ENCODE measurements around the gene KDM5C.
"Not testable (repeated sequence)": the region's sequence is repeated elsewhere in the genome, so short reads cannot be mapped to it uniquely, and the experiment has no call there.

KDM5C gene

GRCh38 chrX:53194308-53194707 is 30.7 kb downstream of the KDM5C start:
- H3K36me3 ChIP-seq (ENCODE audit: control insufficient read depth in 1 of 2, insufficient read depth in 2 of 2, low read length in 2 of 2): peaks cover 36 to 59% of the 10 kb centered on the region in 2 donors
- no peaks in the 10 kb centered on the region for H3K9me3 ChIP-seq (ENCODE audit: control insufficient read depth in 1 of 2, low read length in 2 of 2)
- no peak overlapping the region for H3K9ac ChIP-seq (ENCODE audit: low read depth in 1 of 2, low read length in 2 of 2)
- no peak overlapping the region for H3K4me3 ChIP-seq (ENCODE audit: low read depth in 1 of 2, low read length in 2 of 2)
- H3K27me3 ChIP-seq (ENCODE audit: control insufficient read depth in 1 of 2, insufficient read depth in 2 of 2, low read length in 2 of 2): no peaks in the 10 kb centered on the region
- no peaks in the 10 kb centered on the region for H3K4me1 ChIP-seq (ENCODE audit: control insufficient read depth in 1 of 2, insufficient read depth in 2 of 2, low read length in 2 of 2)
- no peak overlapping the region for H3K27ac ChIP-seq (ENCODE audit: low read depth, low read length)

DNA sequence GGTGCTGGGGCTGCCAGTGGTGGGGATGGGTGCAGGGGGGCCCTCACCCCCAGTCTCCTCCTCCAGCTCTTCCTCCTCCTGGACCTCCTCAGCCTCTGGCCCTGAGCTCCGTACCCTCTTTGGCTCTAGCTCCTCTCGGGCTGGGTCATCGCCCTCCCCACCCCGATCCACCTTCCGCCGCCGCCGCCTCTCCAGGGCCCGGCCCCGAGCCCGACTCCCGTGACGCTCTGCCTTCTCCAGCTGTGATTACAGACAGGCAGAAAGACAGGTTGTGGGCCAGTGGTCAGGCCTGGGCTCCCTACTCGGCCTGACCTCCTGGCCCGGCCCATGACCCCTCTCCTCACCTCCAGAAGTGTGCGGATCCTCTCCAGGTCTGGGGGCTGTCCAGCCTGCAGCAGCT is 31.9 kb downstream of the KDM5C start:
- no peak overlapping the region for H3K27ac ChIP-seq (ENCODE audit: low read depth, low read length)
- H3K27me3 ChIP-seq (ENCODE audit: control insufficient read depth in 1 of 2, insufficient read depth in 2 of 2, low read length in 2 of 2): no peaks in the 10 kb centered on the region
- H3K36me3 ChIP-seq (ENCODE audit: control insufficient read depth in 1 of 2, insufficient read depth in 2 of 2, low read length in 2 of 2): peaks cover 25 to 47% of the 10 kb centered on the region in 2 donors
- H3K9ac ChIP-seq (ENCODE audit: low read depth in 1 of 2, low read length in 2 of 2): no peak overlapping the region
- H3K4me1 ChIP-seq (ENCODE audit: control insufficient read depth in 1 of 2, insufficient read depth in 2 of 2, low read length in 2 of 2): no peaks in the 10 kb centered on the region
- no peak overlapping the region for H3K4me3 ChIP-seq (ENCODE audit: low read depth in 1 of 2, low read length in 2 of 2)
- no peaks in the 10 kb centered on the region for H3K9me3 ChIP-seq (ENCODE audit: control insufficient read depth in 1 of 2, low read length in 2 of 2)

- Histone ChIP-seq H3K4me1 (ENCODE audit: control insufficient read depth in 1 of 2, insufficient read depth in 2 of 2, low read length in 2 of 2) (no peaks in the 10 kb centered on the region), H3K36me3 (ENCODE audit: control insufficient read depth in 1 of 2, insufficient read depth in 2 of 2, low read length in 2 of 2) (peaks cover 11 to 22% of the 10 kb centered on the region in 2 donors), H3K9me3 (ENCODE audit: control insufficient read depth in 1 of 2, low read length in 2 of 2) (no peaks in the 10 kb centered on the region), H3K9ac (ENCODE audit: low read depth in 1 of 2, low read length in 2 of 2) (no peak overlapping the region), H3K27me3 (ENCODE audit: control insufficient read depth in 1 of 2, insufficient read depth in 2 of 2, low read length in 2 of 2) (no peaks in the 10 kb centered on the region), H3K27ac (ENCODE audit: low read depth, low read length) (no peak overlapping the region), H3K4me3 (ENCODE audit: low read depth in 1 of 2, low read length in 2 of 2) (no peak overlapping the region)
Measured at GRCh38 chrX:53190363-53190960, 34.5 kb downstream of the KDM5C start.

DNA sequence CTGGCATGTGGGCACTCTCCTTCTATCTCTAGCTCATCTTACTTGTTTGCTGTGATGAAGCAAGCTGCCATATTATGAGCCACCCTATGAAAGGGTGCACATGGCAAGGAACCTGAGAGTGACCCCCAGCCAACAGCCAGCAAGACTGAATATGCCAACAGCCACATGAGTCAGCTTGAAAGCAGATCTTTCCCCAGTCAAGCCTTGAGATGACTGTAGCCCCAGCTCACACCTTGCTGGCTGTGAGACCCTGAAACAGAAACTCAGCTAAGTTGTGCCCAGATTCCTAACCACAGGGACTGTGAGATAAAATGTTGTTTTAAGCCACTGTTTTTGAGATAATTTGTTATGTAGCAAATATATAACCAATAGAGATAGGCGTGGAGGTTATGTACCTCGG is 36.2 kb downstream of the KDM5C start:
- Histone ChIP-seq H3K27me3 (ENCODE audit: control insufficient read depth in 1 of 2, insufficient read depth in 2 of 2, low read length in 2 of 2) (no peaks in the 10 kb centered on the region), H3K4me3 (ENCODE audit: low read depth in 1 of 2, low read length in 2 of 2) (no peak overlapping the region), H3K4me1 (ENCODE audit: control insufficient read depth in 1 of 2, insufficient read depth in 2 of 2, low read length in 2 of 2) (no peaks in the 10 kb centered on the region), H3K9me3 (ENCODE audit: control insufficient read depth in 1 of 2, low read length in 2 of 2) (no peaks in the 10 kb centered on the region), H3K9ac (ENCODE audit: low read depth in 1 of 2, low read length in 2 of 2) (no peak overlapping the region), H3K27ac (ENCODE audit: low read depth, low read length) (no peak overlapping the region), H3K36me3 (ENCODE audit: control insufficient read depth in 1 of 2, insufficient read depth in 2 of 2, low read length in 2 of 2) (peaks cover 0 to 5% of the 10 kb centered on the region in 2 donors)

GRCh38 chrX:53186351-53186750 is 38.7 kb downstream of the KDM5C start:
- H3K36me3 ChIP-seq (ENCODE audit: control insufficient read depth in 1 of 2, insufficient read depth in 2 of 2, low read length in 2 of 2): no peaks in the 10 kb centered on the region
- H3K27me3 ChIP-seq (ENCODE audit: control insufficient read depth in 1 of 2, insufficient read depth in 2 of 2, low read length in 2 of 2): no peaks in the 10 kb centered on the region
- no peak overlapping the region for H3K9ac ChIP-seq (ENCODE audit: low read depth in 1 of 2, low read length in 2 of 2)
- no peaks in the 10 kb centered on the region for H3K9me3 ChIP-seq (ENCODE audit: control insufficient read depth in 1 of 2, low read length in 2 of 2)
- no peak overlapping the region for H3K4me3 ChIP-seq (ENCODE audit: low read depth in 1 of 2, low read length in 2 of 2)
- no peak overlapping the region for H3K27ac ChIP-seq (ENCODE audit: low read depth, low read length)
- no peaks in the 10 kb centered on the region for H3K4me1 ChIP-seq (ENCODE audit: control insufficient read depth in 1 of 2, insufficient read depth in 2 of 2, low read length in 2 of 2)

DNA sequence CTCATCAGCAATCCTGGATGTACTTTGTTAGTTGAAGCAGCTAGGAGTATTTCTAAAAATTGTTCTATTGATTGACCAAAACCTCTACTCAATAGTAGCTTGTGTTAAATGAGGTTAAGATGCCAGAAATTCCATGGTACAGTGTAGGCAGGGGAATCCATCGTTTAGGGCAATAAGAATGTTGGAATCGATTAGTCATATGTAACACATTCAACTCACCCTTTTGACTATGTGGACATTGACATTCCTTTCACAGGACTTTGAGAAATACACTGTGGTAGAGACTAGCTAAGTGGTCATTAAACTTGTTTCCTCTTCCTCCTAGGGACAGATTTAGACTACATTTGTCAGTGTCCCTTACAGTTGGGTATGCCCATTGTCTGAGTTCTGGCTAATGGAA is 40.2 kb downstream of the KDM5C start:
- Histone ChIP-seq H3K27me3 (ENCODE audit: control insufficient read depth in 1 of 2, insufficient read depth in 2 of 2, low read length in 2 of 2) (no peaks in the 10 kb centered on the region), H3K4me1 (ENCODE audit: control insufficient read depth in 1 of 2, insufficient read depth in 2 of 2, low read length in 2 of 2) (no peaks in the 10 kb centered on the region), H3K9ac (ENCODE audit: low read depth in 1 of 2, low read length in 2 of 2) (no peak overlapping the region), H3K36me3 (ENCODE audit: control insufficient read depth in 1 of 2, insufficient read depth in 2 of 2, low read length in 2 of 2) (no peaks in the 10 kb centered on the region), H3K9me3 (ENCODE audit: control insufficient read depth in 1 of 2, low read length in 2 of 2) (no peaks in the 10 kb centered on the region), H3K4me3 (ENCODE audit: low read depth in 1 of 2, low read length in 2 of 2) (no peak overlapping the region), H3K27ac (ENCODE audit: low read depth, low read length) (no peak overlapping the region)

DNA sequence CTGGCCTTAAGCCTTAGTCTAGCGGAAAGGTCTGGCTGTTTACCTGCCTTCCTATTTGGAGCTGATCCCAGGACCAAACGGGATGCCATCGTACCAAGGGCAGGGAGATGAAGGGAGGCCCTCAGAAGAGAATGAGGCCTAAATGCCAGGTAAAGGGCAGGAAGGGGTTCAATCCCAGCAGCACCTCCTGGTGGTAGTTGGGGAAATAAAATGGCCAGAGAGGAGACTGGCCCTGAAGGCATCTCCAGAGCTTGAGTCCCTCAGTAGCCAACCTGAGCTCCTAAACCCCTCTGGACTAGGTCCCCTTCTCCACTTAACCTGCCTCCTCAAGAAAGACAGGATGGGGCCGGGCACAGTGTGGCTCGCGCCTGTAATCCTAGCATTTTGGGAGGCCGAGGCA is 53.7 kb downstream of the KDM5C start:
- no peak overlapping the region for H3K27ac ChIP-seq (ENCODE audit: low read depth, low read length)
- no peaks in the 10 kb centered on the region for H3K9me3 ChIP-seq (ENCODE audit: control insufficient read depth in 1 of 2, low read length in 2 of 2)
- H3K9ac ChIP-seq (ENCODE audit: low read depth in 1 of 2, low read length in 2 of 2): no peak overlapping the region
- no peaks in the 10 kb centered on the region for H3K27me3 ChIP-seq (ENCODE audit: control insufficient read depth in 1 of 2, insufficient read depth in 2 of 2, low read length in 2 of 2)
- H3K36me3 ChIP-seq (ENCODE audit: control insufficient read depth in 1 of 2, insufficient read depth in 2 of 2, low read length in 2 of 2): no peaks in the 10 kb centered on the region
- no peak overlapping the region for H3K4me3 ChIP-seq (ENCODE audit: low read depth in 1 of 2, low read length in 2 of 2)
- no peaks in the 10 kb centered on the region for H3K4me1 ChIP-seq (ENCODE audit: control insufficient read depth in 1 of 2, insufficient read depth in 2 of 2, low read length in 2 of 2)

GRCh38 chrX:53166103-53166502 is 58.9 kb downstream of the KDM5C start:
- H3K4me1 ChIP-seq (ENCODE audit: control insufficient read depth in 1 of 2, insufficient read depth in 2 of 2, low read length in 2 of 2): no peaks in the 10 kb centered on the region
- H3K9me3 ChIP-seq (ENCODE audit: control insufficient read depth in 1 of 2, low read length in 2 of 2): no peaks in the 10 kb centered on the region
- H3K4me3 ChIP-seq (ENCODE audit: low read depth in 1 of 2, low read length in 2 of 2): no peak overlapping the region
- no peaks in the 10 kb centered on the region for H3K36me3 ChIP-seq (ENCODE audit: control insufficient read depth in 1 of 2, insufficient read depth in 2 of 2, low read length in 2 of 2)
- H3K9ac ChIP-seq (ENCODE audit: low read depth in 1 of 2, low read length in 2 of 2): no peak overlapping the region
- no peak overlapping the region for H3K27ac ChIP-seq (ENCODE audit: low read depth, low read length)
- H3K27me3 ChIP-seq (ENCODE audit: control insufficient read depth in 1 of 2, insufficient read depth in 2 of 2, low read length in 2 of 2): no peaks in the 10 kb centered on the region

GRCh38 chrX:53164566-53164965 is 60.4 kb downstream of the KDM5C start:
- not testable (repeated sequence) for H3K4me1 ChIP-seq (ENCODE audit: control insufficient read depth in 1 of 2, insufficient read depth in 2 of 2, low read length in 2 of 2); H3K27ac ChIP-seq (ENCODE audit: low read depth, low read length); H3K4me3 ChIP-seq (ENCODE audit: low read depth in 1 of 2, low read length in 2 of 2); H3K36me3 ChIP-seq (ENCODE audit: control insufficient read depth in 1 of 2, insufficient read depth in 2 of 2, low read length in 2 of 2); H3K27me3 ChIP-seq (ENCODE audit: control insufficient read depth in 1 of 2, insufficient read depth in 2 of 2, low read length in 2 of 2); H3K9ac ChIP-seq (ENCODE audit: low read depth in 1 of 2, low read length in 2 of 2); H3K9me3 ChIP-seq (ENCODE audit: control insufficient read depth in 1 of 2, low read length in 2 of 2)

DNA sequence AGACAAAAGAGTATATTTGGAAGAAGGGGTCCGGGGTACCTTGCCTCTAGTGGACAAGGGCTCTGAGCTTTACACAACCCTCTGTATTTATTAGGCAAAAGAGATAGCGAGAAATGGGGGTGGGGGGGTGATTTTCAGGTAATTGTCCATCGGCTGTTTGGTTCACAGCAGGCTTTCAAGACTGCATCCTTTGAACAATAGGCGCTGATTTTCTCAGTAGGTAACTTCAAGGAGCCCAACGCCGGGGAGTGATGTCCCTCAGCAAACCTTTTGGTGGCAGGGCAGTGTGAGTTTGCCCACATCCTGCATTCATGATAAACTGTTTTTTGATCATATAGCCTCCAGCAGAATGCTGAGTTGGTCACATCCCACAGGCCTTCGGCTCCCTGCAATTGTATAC is 61.6 kb downstream of the KDM5C start:
- Histone ChIP-seq H3K9me3 (ENCODE audit: control insufficient read depth in 1 of 2, low read length in 2 of 2) (no peaks in the 10 kb centered on the region), H3K4me3 (ENCODE audit: low read depth in 1 of 2, low read length in 2 of 2) (no peak overlapping the region), H3K4me1 (ENCODE audit: control insufficient read depth in 1 of 2, insufficient read depth in 2 of 2, low read length in 2 of 2) (no peaks in the 10 kb centered on the region), H3K9ac (ENCODE audit: low read depth in 1 of 2, low read length in 2 of 2) (no peak overlapping the region), H3K36me3 (ENCODE audit: control insufficient read depth in 1 of 2, insufficient read depth in 2 of 2, low read length in 2 of 2) (no peaks in the 10 kb centered on the region), H3K27ac (ENCODE audit: low read depth, low read length) (no peak overlapping the region), H3K27me3 (ENCODE audit: control insufficient read depth in 1 of 2, insufficient read depth in 2 of 2, low read length in 2 of 2) (no peaks in the 10 kb centered on the region)
